DOHH2 (cell line): ENCODE measurements around the gene CRADD.

Experiments
- H3F3A ChIP-seq: fragments of 200-600 bp; sonication (generic), shearing (Covaris generic); 2 replicates; pipeline ENCODE4 v1.6.0; 2016; ENCODE audit warnings: antibody characterized with exemption, mild to moderate bottlenecking; ENCODE audit not compliant: control insufficient read depth, insufficient read depth
- H3K27ac ChIP-seq: fragments of 200-600 bp; sonication (generic); 2 replicates; pipeline ENCODE4 v1.5.1; 2014; ENCODE audit warnings: low read depth, mild to moderate bottlenecking, low read length, moderate library complexity
- H3K27me3 ChIP-seq: fragments of 200-600 bp; sonication (generic); 2 replicates; pipeline ENCODE4 v1.6.1; 2014; ENCODE audit warnings: mild to moderate bottlenecking, low read length, mixed read lengths; ENCODE audit not compliant: control insufficient read depth
- H3K36me3 ChIP-seq: fragments of 200-600 bp; sonication (generic); 2 replicates; pipeline ENCODE4 v1.6.1; 2014; ENCODE audit warnings: mild to moderate bottlenecking, low read length, moderate library complexity, mixed read lengths; ENCODE audit not compliant: control insufficient read depth
- H3K4me1 ChIP-seq: fragments of 200-600 bp; sonication (generic); 2 replicates; pipeline ENCODE4 v1.6.1; 2014; ENCODE audit warnings: mild to moderate bottlenecking, low read length, mixed read lengths; ENCODE audit not compliant: control insufficient read depth
- H3K4me2 ChIP-seq: fragments of 200-600 bp; sonication (generic); 2 replicates; pipeline ENCODE4 v1.6.0; 2014; ENCODE audit warnings: mild to moderate bottlenecking, low read length, moderate library complexity
- H3K4me3 ChIP-seq: fragments of 200-600 bp; sonication (generic); 2 replicates; pipeline ENCODE4 v1.5.1; 2014; ENCODE audit warnings: mild to moderate bottlenecking, low read length, mixed read lengths
- H3K79me2 ChIP-seq: fragments of 200-600 bp; sonication (generic); 2 replicates; pipeline ENCODE4 v1.6.1; 2014; ENCODE audit warnings: mild to moderate bottlenecking, low read length, mixed read lengths; ENCODE audit not compliant: control insufficient read depth
- H3K9me2 ChIP-seq: fragments of 200-600 bp; sonication (generic); replicated peaks from 2 replicates; pipeline ENCODE4 v1.6.1; 2014; ENCODE audit warnings: mild to moderate bottlenecking, low read length, mixed read lengths; ENCODE audit not compliant: control insufficient read depth
- H3K9me3 ChIP-seq: fragments of 200-600 bp; sonication (generic); 2 replicates; pipeline ENCODE4 v1.6.1; 2014; ENCODE audit warnings: antibody characterized with exemption, low read length, mixed read lengths; ENCODE audit not compliant: control insufficient read depth, insufficient read depth
- H4K20me1 ChIP-seq: fragments of 200-600 bp; sonication (generic); 2 replicates; pipeline ENCODE4 v1.6.0; 2014; ENCODE audit warnings: low read depth, mild to moderate bottlenecking, antibody characterized with exemption, low read length, moderate library complexity; ENCODE audit not compliant: control insufficient read depth, insufficient read depth
- CTCF ChIP-seq: fragments of 200-600 bp; sonication (generic); IDR thresholded peaks from one replicate; pipeline ENCODE4 v1.5.1; 2014; ENCODE audit warnings: antibody characterized with exemption, mild to moderate bottlenecking, low read depth, low read length; ENCODE audit not compliant: poor library complexity, severe bottlenecking
- EZH2phosphoT487 ChIP-seq: fragments of 200-600 bp; sonication (generic); IDR thresholded peaks from 2 replicates; pipeline ENCODE4 v1.6.1; 2017; ENCODE audit warnings: borderline replicate concordance, mild to moderate bottlenecking, antibody characterized with exemption, low read length, moderate library complexity, mixed read lengths

Gene CRADD

DNA sequence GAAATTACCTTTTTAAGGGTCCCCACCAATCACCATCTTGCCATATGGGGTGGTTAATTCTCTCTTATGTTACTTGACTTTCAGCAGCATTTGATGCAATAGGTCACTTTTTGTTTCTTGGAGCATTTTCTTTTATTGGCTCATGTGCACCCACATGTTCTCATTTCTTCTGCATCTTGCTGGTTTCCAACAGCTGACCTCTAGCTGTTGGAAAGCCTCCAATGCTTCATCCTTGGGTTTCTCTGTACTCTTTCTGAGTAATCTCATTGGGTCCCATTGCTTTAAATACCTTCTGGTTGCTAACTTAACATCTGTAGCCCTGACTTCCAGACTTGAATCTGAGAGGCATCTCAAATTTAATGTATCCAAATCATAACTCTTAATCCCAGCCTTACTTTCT lies 116.8 kb downstream of the CRADD start:
- no peaks in the 10 kb centered on the region for H3K9me2 ChIP-seq
- H3K79me2 ChIP-seq, result no peaks in the 10 kb centered on the region
- no peak overlapping the region for H3K27ac ChIP-seq
- no peaks in the 10 kb centered on the region for H3K36me3 ChIP-seq
- H3K27me3 ChIP-seq, result no peaks in the 10 kb centered on the region
- no peaks in the 10 kb centered on the region for H3K9me3 ChIP-seq
- no peak overlapping the region for H3K4me2 ChIP-seq
- TF ChIP-seq CTCF (no peak), EZH2phosphoT487 (no peak)
- H4K20me1 ChIP-seq, result no peaks in the 10 kb centered on the region
- H3F3A ChIP-seq, result no peaks in the 10 kb centered on the region
- peaks cover 10% of the 10 kb centered on the region for H3K4me1 ChIP-seq
- H3K4me3 ChIP-seq, result no peak overlapping the region

GRCh38 chr12:93794738-93795137 lies 117.6 kb downstream of the CRADD start:
- peaks cover 3% of the 10 kb centered on the region for H3K4me1 ChIP-seq
- H3F3A ChIP-seq, result no peaks in the 10 kb centered on the region
- H3K27me3 ChIP-seq, result no peaks in the 10 kb centered on the region
- H3K9me2 ChIP-seq, result no peaks in the 10 kb centered on the region
- no peaks in the 10 kb centered on the region for H3K36me3 ChIP-seq
- H3K27ac ChIP-seq, result no peak overlapping the region
- H3K4me3 ChIP-seq, result no peak overlapping the region
- H3K9me3 ChIP-seq, result no peaks in the 10 kb centered on the region
- H3K79me2 ChIP-seq, result no peaks in the 10 kb centered on the region
- TF ChIP-seq CTCF (no peak), EZH2phosphoT487 (no peak)
- no peak overlapping the region for H3K4me2 ChIP-seq
- no peaks in the 10 kb centered on the region for H4K20me1 ChIP-seq

DNA sequence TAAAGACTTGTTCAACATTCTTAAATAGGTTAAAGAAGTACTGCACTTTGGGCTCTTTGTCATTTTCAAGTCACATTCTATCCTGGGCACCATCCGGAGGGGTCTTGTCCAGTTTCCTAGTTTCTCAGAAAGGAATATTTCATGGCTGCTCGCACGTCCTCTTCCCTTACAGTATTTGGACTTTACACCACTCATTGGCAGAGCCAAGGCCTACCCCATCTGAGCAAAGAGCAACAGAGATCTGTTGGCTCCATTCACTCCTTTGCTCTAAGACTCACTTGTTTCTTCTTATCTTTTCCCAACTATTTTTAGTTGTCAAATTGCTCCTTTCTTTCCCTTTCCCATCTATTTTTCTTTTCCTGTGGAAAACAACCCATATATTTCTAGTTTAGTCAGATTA lies 118.2 kb downstream of the CRADD start:
- no peak overlapping the region for H3K4me2 ChIP-seq
- H3K9me3 ChIP-seq, result no peaks in the 10 kb centered on the region
- no peaks in the 10 kb centered on the region for H4K20me1 ChIP-seq
- H3K4me1 ChIP-seq, result no peaks in the 10 kb centered on the region
- H3K9me2 ChIP-seq, result no peaks in the 10 kb centered on the region
- no peaks in the 10 kb centered on the region for H3K79me2 ChIP-seq
- H3F3A ChIP-seq, result no peaks in the 10 kb centered on the region
- H3K27me3 ChIP-seq, result no peaks in the 10 kb centered on the region
- no peak overlapping the region for H3K27ac ChIP-seq
- H3K36me3 ChIP-seq, result no peaks in the 10 kb centered on the region
- TF ChIP-seq EZH2phosphoT487 (no peak), CTCF (no peak)
- no peak overlapping the region for H3K4me3 ChIP-seq

- TF ChIP-seq EZH2phosphoT487, result no peak
- no peak for TF ChIP-seq CTCF
- H3K4me1 ChIP-seq, result no peaks in the 10 kb centered on the region
- no peaks in the 10 kb centered on the region for H3F3A ChIP-seq
- H3K4me2 ChIP-seq, result no peak overlapping the region
- no peaks in the 10 kb centered on the region for H3K27me3 ChIP-seq
- H3K36me3 ChIP-seq, result no peaks in the 10 kb centered on the region
- no peak overlapping the region for H3K27ac ChIP-seq
- no peaks in the 10 kb centered on the region for H4K20me1 ChIP-seq
- H3K9me2 ChIP-seq, result no peaks in the 10 kb centered on the region
- no peaks in the 10 kb centered on the region for H3K9me3 ChIP-seq
- H3K79me2 ChIP-seq, result no peaks in the 10 kb centered on the region
- no peak overlapping the region for H3K4me3 ChIP-seq
These were observed 119.6 kb downstream of the CRADD start for GRCh38 chr12:93796729-93797128.
